Measurements from ENCODE around the gene VAPA. TPM values are rescaled to one million over a fixed set of nuclear protein-coding genes. Genes with fewer than 3 reads are reported as not detected.

VAPA gene
- polyA plus RNA-seq, 1 donor, result 242 TPM

GRCh38 chr18:10008006-10008647 lies 94.3 kb downstream of the VAPA start:
- DNase-seq, result no peak

Other genes with a start within 250 kb of the VAPA start
- 20.8 TPM for gene RAB31, start 205.7 kb upstream of the VAPA start, polyA plus RNA-seq (ENCODE audit: insufficient read length)
- gene TXNDC2, start 28.0 kb upstream of the VAPA start, polyA plus RNA-seq (ENCODE audit: insufficient read length), result 0.12 TPM

All from hindlimb muscle (tissue), 1 donor.